Erythroblast (primary cell): ENCODE data around the gene FBXL15.

Experiments
- GATA1 ChIP-seq: IDR thresholded peaks from 2 replicates; pipeline ENCODE4 v1.6.1; 2011; ENCODE audit warnings: low read depth, mild to moderate bottlenecking, control low read depth, low read length, moderate library complexity
- POLR2A ChIP-seq: IDR thresholded peaks from 2 replicates; pipeline ENCODE4 v1.6.1; 2011; ENCODE audit warnings: mild to moderate bottlenecking, low read length

- TF ChIP-seq POLR2A, result no peak
- TF ChIP-seq GATA1, result no peak
Observed at GRCh38 chr10:102418622-102419268, 1.9 kb upstream of the FBXL15 start, which contains the start of gene PSD.
